C4-2B (cell line): ENCODE data around the gene PDSS2.
A peak's percentile ranks its signal among the peaks of the same experiment; 100 is the strongest.

ENCODE experiments used
- H3K27ac ChIP-seq: fragments of 450-650 bp; 2 replicates; pipeline ENCODE4 v1.5.1; 2017
- ZFX ChIP-seq: fragments of 450-650 bp; IDR thresholded peaks from 2 replicates; pipeline ENCODE4 v1.6.1; 2017
- TF ChIP-seq, protein P1 (sequence below): fragments of 450-650 bp; conservative IDR thresholded peaks from 2 replicates; pipeline ENCODE4 v1.5.1; 2017; ENCODE audit warnings: mild to moderate bottlenecking

PDSS2 gene

DNA sequence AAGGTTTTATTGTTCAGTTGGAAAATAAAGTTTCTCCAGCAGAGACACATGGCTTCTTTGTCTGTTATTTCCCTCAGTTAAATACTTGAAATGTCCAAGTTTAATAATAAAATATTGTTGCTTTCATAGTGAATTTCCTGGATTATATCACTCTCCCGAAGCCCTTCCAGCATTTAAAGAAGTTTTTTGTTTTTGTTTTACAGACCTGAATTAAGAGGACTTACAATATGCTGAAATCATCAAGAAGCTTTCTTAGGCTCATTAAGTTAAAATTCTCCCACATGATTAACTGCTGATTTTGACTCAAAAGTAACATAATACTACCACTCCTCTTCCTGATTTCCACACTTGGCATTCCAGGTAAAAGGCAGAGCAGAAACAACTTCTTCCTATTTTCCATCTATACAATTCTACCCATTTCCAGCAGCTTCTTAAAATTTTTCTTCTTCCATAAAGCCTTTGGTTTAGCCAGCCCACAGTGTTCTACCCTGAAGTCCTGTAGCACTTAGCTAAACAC is 35.8 kb downstream of the PDSS2 start:
- TF ChIP-seq ZFX: no peak
- TF ChIP-seq, protein P1, sequence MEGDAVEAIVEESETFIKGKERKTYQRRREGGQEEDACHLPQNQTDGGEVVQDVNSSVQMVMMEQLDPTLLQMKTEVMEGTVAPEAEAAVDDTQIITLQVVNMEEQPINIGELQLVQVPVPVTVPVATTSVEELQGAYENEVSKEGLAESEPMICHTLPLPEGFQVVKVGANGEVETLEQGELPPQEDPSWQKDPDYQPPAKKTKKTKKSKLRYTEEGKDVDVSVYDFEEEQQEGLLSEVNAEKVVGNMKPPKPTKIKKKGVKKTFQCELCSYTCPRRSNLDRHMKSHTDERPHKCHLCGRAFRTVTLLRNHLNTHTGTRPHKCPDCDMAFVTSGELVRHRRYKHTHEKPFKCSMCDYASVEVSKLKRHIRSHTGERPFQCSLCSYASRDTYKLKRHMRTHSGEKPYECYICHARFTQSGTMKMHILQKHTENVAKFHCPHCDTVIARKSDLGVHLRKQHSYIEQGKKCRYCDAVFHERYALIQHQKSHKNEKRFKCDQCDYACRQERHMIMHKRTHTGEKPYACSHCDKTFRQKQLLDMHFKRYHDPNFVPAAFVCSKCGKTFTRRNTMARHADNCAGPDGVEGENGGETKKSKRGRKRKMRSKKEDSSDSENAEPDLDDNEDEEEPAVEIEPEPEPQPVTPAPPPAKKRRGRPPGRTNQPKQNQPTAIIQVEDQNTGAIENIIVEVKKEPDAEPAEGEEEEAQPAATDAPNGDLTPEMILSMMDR: no peak
- H3K27ac ChIP-seq: no peak overlapping the region

DNA sequence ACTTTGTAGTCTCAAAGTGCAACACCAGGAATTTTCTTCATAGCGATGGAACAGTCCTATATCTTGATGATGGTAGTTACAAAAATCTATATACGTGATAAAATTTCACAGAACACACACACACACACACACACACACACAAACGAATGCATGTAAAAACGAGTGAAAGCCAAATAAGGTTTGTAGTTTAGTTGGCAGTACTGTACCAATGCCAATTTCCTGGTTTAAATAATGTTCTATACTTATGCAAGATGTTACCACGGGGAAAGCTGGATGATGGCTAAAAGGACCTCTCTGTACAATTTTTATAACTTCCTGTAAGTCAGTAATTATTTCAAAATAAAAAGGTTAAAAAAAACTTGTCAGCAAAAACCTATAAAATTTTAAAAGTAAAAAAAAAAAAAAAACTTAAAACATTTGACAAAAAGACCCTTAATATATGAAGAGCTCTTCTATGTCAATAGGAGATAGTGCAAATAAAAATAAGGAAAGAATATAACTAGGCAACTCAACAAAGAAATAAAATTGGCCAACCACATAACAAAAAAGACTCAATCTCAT is 37.6 kb downstream of the PDSS2 start:
- no peak overlapping the region for H3K27ac ChIP-seq

DNA sequence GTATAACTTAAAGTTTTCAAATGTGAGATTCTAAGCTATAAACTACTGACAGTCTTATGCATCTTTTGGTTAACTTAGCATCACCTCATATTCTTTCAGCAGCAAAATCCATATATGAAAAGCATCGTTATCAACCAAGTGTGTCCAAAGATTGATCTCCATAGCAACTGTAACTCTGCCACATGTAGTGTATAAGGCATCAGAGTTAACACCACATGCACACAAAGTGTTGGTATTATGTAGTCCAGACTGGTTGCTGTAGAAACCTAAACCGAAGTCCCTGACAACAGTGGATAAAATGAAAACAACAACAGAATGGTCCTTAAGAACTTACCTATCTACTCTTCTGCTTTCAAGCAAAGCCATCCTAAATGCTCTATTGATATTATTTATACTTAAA is 39.6 kb downstream of the PDSS2 start:
- TF ChIP-seq ZFX: no peak
- TF ChIP-seq, protein P1: no peak
- H3K27ac ChIP-seq: no peak overlapping the region

More for the DNA sequence above, 37.6 kb downstream of the PDSS2 start:
- TF ChIP-seq ZFX: no peak
- TF ChIP-seq, protein P1: no peak

DNA sequence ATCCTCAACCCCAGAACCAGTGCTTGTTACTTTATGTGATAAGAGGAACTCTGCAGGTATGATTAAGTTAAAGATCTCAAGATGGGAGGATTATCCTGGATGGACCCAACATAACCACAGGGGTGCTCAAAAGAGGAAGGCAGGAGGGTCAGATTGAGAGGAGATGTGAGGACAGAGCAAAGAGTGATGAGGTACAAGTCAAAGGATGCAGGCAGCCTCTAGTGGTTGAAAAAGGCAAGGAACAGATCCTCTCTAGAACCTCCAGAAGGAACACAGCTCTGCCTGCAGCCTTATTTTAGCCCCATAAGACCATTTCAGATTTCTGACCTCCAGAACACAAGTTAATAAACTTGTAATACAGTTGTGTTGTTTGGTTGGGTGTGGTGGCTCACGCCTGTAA is 41.2 kb downstream of the PDSS2 start:
- TF ChIP-seq, protein P1: peak; percentile 30
- no peak for TF ChIP-seq ZFX
- H3K27ac ChIP-seq: no peak overlapping the region

DNA sequence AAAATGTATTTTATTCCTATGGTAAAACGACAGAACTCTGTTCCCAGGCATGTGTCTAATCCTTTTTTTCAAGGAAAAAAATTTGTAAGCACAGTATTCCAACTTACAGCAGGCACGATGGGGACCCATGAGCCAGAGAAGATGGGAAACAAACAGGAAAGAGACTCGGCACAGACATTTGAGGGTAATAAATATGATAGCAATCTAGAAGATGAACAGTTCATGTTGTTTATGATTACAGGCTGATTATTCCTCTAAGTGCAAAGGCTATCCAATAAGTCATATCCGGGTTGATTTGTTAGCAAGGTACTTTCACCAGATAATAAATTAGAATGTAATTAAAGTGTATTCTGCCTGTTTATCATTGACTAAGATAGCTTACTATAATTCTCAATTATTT is 43.2 kb downstream of the PDSS2 start:
- no peak overlapping the region for H3K27ac ChIP-seq
- TF ChIP-seq, protein P1: no peak
- TF ChIP-seq ZFX: no peak

DNA sequence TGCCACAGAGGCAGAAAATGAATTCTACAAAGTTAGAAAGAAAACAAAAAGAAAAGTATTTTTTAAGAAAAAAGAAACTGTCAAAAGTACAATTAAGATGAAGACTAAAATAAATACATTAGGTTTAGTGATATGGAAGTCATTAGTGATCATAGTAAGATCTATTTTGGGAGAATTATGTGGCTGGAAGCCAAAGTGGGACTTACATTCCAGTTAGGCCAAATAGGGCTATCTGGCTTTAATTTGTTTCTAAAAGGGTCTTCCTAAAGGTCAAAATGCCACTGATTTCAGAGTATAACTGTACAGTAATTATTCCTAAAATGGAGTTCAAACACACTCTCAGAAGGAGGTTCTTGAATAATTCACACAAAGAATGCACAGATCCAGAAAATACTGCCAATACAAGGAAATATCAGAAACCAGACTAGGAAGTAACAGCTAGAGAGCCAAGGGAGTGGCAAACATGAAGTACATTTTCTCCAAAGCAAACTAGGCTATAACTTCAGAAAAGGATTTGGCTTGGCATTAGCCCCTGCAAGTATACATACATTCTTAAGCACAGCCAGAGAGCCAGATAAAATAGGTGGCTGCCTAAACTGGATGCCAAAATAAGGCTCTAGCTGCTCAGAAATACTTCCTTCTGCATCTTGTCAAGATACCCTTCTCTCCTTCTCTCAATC is 45.3 kb downstream of the PDSS2 start:
- TF ChIP-seq, protein P1: no peak
- no peak for TF ChIP-seq ZFX

DNA sequence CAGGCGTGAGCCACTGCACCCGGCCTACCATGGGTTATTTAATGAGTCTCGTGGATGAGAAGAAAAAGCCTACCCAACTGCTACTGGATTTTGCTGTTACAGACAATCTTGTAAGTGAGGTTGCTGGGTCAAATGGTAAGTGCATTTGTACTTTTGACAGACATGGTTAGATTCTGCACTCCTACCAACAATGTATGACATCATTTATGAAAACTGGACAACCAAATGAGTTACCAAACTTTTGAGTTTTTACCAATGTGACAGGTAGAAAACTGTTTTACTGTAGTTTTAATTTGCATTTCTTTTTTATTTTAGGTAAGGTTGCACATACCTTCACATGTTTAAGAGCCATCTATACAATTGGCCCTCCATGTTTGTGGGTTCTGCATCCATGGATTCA is 48.2 kb downstream of the PDSS2 start:
- no peak for TF ChIP-seq ZFX
- TF ChIP-seq, protein P1: no peak
- no peak overlapping the region for H3K27ac ChIP-seq

More for the DNA sequence above, 45.3 kb downstream of the PDSS2 start:
- no peak overlapping the region for H3K27ac ChIP-seq
